ENCODE data around the gene CHAT.

- TF ChIP-seq CTCF (IDR thresholded peaks at IDR 0.05) (no peak), POLR2A (IDR thresholded peaks at IDR 0.05) (no peak)
These were observed 7.7 kb downstream of the CHAT start for GRCh38 chr10:49621561-49621960.

Data from tibial nerve (tissue), 3 donors.